Measurements from ENCODE around the gene ALKBH5.

DNA sequence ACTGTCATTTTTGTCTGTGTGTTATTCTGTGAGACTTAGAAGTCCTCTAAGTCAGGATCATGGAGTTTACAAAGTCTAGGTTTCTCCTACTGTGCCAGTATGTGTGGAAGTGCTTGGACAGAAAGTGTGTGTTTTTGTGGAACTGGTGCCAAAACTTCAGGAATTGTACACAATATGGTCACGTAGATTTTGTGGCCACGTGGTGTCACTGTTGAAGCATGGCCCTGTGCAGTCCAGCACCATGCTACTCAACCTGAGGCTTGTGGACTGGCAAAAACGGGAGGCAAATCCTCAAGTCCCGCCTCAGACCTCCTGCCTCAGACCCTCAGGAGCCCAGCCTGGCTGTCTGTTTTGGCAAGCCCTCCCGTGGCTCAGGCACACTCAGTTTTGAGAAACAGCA is 16.7 kb upstream of the ALKBH5 start:
- TF ChIP-seq, protein P1, sequence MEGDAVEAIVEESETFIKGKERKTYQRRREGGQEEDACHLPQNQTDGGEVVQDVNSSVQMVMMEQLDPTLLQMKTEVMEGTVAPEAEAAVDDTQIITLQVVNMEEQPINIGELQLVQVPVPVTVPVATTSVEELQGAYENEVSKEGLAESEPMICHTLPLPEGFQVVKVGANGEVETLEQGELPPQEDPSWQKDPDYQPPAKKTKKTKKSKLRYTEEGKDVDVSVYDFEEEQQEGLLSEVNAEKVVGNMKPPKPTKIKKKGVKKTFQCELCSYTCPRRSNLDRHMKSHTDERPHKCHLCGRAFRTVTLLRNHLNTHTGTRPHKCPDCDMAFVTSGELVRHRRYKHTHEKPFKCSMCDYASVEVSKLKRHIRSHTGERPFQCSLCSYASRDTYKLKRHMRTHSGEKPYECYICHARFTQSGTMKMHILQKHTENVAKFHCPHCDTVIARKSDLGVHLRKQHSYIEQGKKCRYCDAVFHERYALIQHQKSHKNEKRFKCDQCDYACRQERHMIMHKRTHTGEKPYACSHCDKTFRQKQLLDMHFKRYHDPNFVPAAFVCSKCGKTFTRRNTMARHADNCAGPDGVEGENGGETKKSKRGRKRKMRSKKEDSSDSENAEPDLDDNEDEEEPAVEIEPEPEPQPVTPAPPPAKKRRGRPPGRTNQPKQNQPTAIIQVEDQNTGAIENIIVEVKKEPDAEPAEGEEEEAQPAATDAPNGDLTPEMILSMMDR (IDR thresholded peaks at IDR 0.05 in 2 of 3, conservative IDR thresholded peaks at IDR 0.05 in 1 of 3; ENCODE audit: control insufficient read depth in 2 of 3, extremely low read depth in 1 of 3, insufficient read depth in 1 of 3, low read depth in 3 of 3, low read length in 3 of 3): peak in 1 of 3 experiments; percentile 19; a peak in 2 of 6 replicates
- TF ChIP-seq, protein P2, sequence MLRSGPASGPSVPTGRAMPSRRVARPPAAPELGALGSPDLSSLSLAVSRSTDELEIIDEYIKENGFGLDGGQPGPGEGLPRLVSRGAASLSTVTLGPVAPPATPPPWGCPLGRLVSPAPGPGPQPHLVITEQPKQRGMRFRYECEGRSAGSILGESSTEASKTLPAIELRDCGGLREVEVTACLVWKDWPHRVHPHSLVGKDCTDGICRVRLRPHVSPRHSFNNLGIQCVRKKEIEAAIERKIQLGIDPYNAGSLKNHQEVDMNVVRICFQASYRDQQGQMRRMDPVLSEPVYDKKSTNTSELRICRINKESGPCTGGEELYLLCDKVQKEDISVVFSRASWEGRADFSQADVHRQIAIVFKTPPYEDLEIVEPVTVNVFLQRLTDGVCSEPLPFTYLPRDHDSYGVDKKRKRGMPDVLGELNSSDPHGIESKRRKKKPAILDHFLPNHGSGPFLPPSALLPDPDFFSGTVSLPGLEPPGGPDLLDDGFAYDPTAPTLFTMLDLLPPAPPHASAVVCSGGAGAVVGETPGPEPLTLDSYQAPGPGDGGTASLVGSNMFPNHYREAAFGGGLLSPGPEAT (IDR thresholded peaks at IDR 0.05; ENCODE audit: low read depth): no peak
- no peak for TF ChIP-seq ZNF24 (IDR thresholded peaks at IDR 0.05)
- TF ChIP-seq, protein P3, sequence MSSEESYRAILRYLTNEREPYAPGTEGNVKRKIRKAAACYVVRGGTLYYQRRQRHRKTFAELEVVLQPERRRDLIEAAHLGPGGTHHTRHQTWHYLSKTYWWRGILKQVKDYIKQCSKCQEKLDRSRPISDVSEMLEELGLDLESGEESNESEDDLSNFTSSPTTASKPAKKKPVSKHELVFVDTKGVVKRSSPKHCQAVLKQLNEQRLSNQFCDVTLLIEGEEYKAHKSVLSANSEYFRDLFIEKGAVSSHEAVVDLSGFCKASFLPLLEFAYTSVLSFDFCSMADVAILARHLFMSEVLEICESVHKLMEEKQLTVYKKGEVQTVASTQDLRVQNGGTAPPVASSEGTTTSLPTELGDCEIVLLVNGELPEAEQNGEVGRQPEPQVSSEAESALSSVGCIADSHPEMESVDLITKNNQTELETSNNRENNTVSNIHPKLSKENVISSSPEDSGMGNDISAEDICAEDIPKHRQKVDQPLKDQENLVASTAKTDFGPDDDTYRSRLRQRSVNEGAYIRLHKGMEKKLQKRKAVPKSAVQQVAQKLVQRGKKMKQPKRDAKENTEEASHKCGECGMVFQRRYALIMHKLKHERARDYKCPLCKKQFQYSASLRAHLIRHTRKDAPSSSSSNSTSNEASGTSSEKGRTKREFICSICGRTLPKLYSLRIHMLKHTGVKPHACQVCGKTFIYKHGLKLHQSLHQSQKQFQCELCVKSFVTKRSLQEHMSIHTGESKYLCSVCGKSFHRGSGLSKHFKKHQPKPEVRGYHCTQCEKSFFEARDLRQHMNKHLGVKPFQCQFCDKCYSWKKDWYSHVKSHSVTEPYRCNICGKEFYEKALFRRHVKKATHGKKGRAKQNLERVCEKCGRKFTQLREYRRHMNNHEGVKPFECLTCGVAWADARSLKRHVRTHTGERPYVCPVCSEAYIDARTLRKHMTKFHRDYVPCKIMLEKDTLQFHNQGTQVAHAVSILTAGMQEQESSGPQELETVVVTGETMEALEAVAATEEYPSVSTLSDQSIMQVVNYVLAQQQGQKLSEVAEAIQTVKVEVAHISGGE (CRISPR knock-in tag; IDR thresholded peaks at IDR 0.05): no peak
- TF ChIP-seq, protein P4, sequence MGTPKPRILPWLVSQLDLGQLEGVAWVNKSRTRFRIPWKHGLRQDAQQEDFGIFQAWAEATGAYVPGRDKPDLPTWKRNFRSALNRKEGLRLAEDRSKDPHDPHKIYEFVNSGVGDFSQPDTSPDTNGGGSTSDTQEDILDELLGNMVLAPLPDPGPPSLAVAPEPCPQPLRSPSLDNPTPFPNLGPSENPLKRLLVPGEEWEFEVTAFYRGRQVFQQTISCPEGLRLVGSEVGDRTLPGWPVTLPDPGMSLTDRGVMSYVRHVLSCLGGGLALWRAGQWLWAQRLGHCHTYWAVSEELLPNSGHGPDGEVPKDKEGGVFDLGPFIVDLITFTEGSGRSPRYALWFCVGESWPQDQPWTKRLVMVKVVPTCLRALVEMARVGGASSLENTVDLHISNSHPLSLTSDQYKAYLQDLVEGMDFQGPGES (IDR thresholded peaks at IDR 0.05): no peak
- no peak for TF ChIP-seq ZZZ3 (IDR thresholded peaks at IDR 0.05; ENCODE audit: control insufficient read depth, insufficient read length, low read depth)
- no peak for TF ChIP-seq POLR2A (IDR thresholded peaks at IDR 0.05; ENCODE audit: low read depth, low read length)
- TF ChIP-seq BMI1 (IDR thresholded peaks at IDR 0.05; ENCODE audit: borderline replicate concordance): no peak
- no peak for TF ChIP-seq SIN3A (IDR thresholded peaks at IDR 0.05; ENCODE audit: low read depth, low read length)
- TF ChIP-seq HDAC6 (IDR thresholded peaks at IDR 0.05; ENCODE audit: unreplicated experiment): no peak

Data from GM12878 (cell line).